ENCODE results near the gene CEP192.
"Not testable (repeated sequence)": the region's sequence is repeated elsewhere in the genome, so short reads cannot be mapped to it uniquely, and the experiment has no call there.

Gene CEP192

GRCh38 chr18:13036622-13037320 lies 45.6 kb downstream of the CEP192 start:
- no peak for DNase-seq

GRCh38 chr18:13039806-13040205 lies 48.6 kb downstream of the CEP192 start:
- DNase-seq, result no peak

GRCh38 chr18:13043066-13043465 lies 51.9 kb downstream of the CEP192 start:
- no peak for DNase-seq

- DNase-seq, result no peak
These were observed 57.0 kb downstream of the CEP192 start for GRCh38 chr18:13048061-13048595.

- no peak for DNase-seq
These were observed 60.0 kb downstream of the CEP192 start for GRCh38 chr18:13051159-13051558.

GRCh38 chr18:13051950-13052349 lies 60.8 kb downstream of the CEP192 start:
- DNase-seq, result no peak

GRCh38 chr18:13054336-13054735 lies 63.2 kb downstream of the CEP192 start:
- no peak for DNase-seq

GRCh38 chr18:13061630-13062189 lies 70.5 kb downstream of the CEP192 start:
- DNase-seq, result no peak

GRCh38 chr18:13067124-13067523 lies 76.0 kb downstream of the CEP192 start:
- DNase-seq, result no peak

GRCh38 chr18:13067966-13068365 lies 76.8 kb downstream of the CEP192 start:
- DNase-seq, result no peak

- no peak for DNase-seq
These were observed 79.3 kb downstream of the CEP192 start for GRCh38 chr18:13070460-13070859.

- DNase-seq, result no peak
These were observed 85.7 kb downstream of the CEP192 start for GRCh38 chr18:13076886-13077285.

- DNase-seq, result no peak
These were observed 86.3 kb downstream of the CEP192 start for GRCh38 chr18:13077473-13077872.

GRCh38 chr18:13078065-13078464 lies 86.9 kb downstream of the CEP192 start:
- DNase-seq, result not testable (repeated sequence)

- no peak for DNase-seq
These were observed 95.7 kb downstream of the CEP192 start for GRCh38 chr18:13086906-13087305.

- no peak for DNase-seq
These were observed 104.3 kb downstream of the CEP192 start for GRCh38 chr18:13095466-13095865.

- no peak for DNase-seq
These were observed 105.1 kb downstream of the CEP192 start for GRCh38 chr18:13096232-13096631.

- no peak for DNase-seq
These were observed 105.6 kb downstream of the CEP192 start for GRCh38 chr18:13096719-13097118.

- DNase-seq, result not testable (repeated sequence)
These were observed 106.9 kb downstream of the CEP192 start for GRCh38 chr18:13098104-13098503.

- DNase-seq, result no peak
These were observed 108.0 kb downstream of the CEP192 start for GRCh38 chr18:13099113-13099512.

GRCh38 chr18:13100942-13101658 lies 109.9 kb downstream of the CEP192 start:
- DNase-seq, result no peak

- DNase-seq, result no peak
These were observed 110.6 kb downstream of the CEP192 start for GRCh38 chr18:13101659-13102197.

GRCh38 chr18:13103366-13103765 lies 112.2 kb downstream of the CEP192 start:
- DNase-seq, result no peak

GRCh38 chr18:13105059-13105458 lies 113.9 kb downstream of the CEP192 start:
- DNase-seq, result no peak

All from NCI-H1930 (cell line).